NB4 (cell line): ENCODE results near the gene CBLN3.

Experiments
- POLR2A ChIP-seq: IDR thresholded peaks from 2 replicates; pipeline ENCODE4 v1.6.1; 2011; ENCODE audit warnings: mild to moderate bottlenecking; ENCODE audit not compliant: insufficient read length; ENCODE audit errors: extremely low read depth
- TF ChIP-seq, protein P1 (sequence below): IDR thresholded peaks from one replicate; pipeline ENCODE4 v1.5.1; 2012; ENCODE audit warnings: low read depth, low read length

DNA sequence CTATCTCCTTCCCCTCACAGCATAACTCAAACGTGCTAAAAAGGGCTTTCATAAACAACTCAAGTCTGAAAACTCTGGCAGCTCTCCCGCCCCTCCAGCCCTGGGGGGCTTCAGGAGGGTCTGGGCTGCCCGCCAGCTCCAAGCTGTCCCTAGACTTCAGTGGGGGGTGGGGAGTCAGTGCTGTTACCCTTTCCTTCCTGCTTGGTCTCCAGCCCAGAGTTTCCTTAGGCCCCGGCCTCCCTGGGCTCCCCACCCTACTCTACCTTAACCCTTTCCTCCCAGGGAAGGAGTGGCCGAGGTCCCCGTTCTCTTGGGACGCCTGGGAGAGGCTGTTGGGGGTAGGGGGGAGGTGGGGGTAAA, 31.2 kb downstream of the CBLN3 start:
- TF ChIP-seq, protein P1, sequence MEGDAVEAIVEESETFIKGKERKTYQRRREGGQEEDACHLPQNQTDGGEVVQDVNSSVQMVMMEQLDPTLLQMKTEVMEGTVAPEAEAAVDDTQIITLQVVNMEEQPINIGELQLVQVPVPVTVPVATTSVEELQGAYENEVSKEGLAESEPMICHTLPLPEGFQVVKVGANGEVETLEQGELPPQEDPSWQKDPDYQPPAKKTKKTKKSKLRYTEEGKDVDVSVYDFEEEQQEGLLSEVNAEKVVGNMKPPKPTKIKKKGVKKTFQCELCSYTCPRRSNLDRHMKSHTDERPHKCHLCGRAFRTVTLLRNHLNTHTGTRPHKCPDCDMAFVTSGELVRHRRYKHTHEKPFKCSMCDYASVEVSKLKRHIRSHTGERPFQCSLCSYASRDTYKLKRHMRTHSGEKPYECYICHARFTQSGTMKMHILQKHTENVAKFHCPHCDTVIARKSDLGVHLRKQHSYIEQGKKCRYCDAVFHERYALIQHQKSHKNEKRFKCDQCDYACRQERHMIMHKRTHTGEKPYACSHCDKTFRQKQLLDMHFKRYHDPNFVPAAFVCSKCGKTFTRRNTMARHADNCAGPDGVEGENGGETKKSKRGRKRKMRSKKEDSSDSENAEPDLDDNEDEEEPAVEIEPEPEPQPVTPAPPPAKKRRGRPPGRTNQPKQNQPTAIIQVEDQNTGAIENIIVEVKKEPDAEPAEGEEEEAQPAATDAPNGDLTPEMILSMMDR, result no peak
- no peak for TF ChIP-seq POLR2A
